K562 (cell line): ENCODE data around the gene APCDD1L. TPM values are rescaled to one million over a fixed set of nuclear protein-coding genes. Genes with fewer than 3 reads are reported as not detected.
A peak's percentile ranks its signal among the peaks of the same experiment; 100 is the strongest.

Source experiments
- ATAC-seq: fragments of 200-7000 bp; cut with Tn5 transposase; 3 replicates; pipeline ENCODE4 v1.9.1; 2020; ENCODE audit warnings: moderate library complexity
- BruUV-seq: library from RNA; stranded (reverse); fragments of 400-500 nt; replicated peaks from 2 replicates; lab custom pipeline; 2021; lab: Mats Ljungman, UMichigan
- CTCF ChIA-PET: fragments of 300-600 bp; formaldehyde crosslinking; extraction: SDS; loops from one replicate; lab custom pipeline; 2021; ENCODE audit warnings: low intra/inter-chr PET ratio; lab: Yijun Ruan, JAX
- POLR2A ChIA-PET: fragments of 300-600, 350-650 bp; sonication (Branson Sonifier 250); formaldehyde crosslinking; extraction: SDS; loops from one replicate; lab custom pipeline; 2021; ENCODE audit warnings: antibody characterized with exemption, inconsistent platforms; lab: Yijun Ruan, JAX
- DNase-seq, 4 experiments: peaks; one replicate each; pipeline versions ENCODE4 v3.0.0 to v3.0.0-alpha.2; 2011 to 2018; ENCODE audit warnings: low spot score in 3 of 4, mixed read lengths in 3 of 4; ENCODE audit errors: extremely low read depth in 1 of 4
- FAIRE-seq: peaks from 2 replicates; lab custom pipeline; 2011; peaks lifted over from hg19 to GRCh38; lab: Jason Lieb, UNC
- H2AFZ ChIP-seq: 2 replicates; pipeline ENCODE4 v1.6.0; 2011; ENCODE audit warnings: low read depth, low read length, control low read depth, inconsistent platforms
- H3K27ac ChIP-seq: fragments of 200-600 bp; 3 replicates; pipeline ENCODE4 v1.8.0; 2011; ENCODE audit warnings: low read depth, mild to moderate bottlenecking, control low read depth, inconsistent platforms, low read length, moderate library complexity, mixed read lengths; ENCODE audit errors: extremely low read depth
- H3K27me3 ChIP-seq, 2 experiments: fragments of 300-600 bp in 1 of 2; 2 replicates in 1 of 2; 3 replicates in 1 of 2; pipeline versions ENCODE4 v1.6.0 to v1.8.0; 2011; ENCODE audit warnings: inconsistent platforms in 2 of 2, low read length in 2 of 2, mild to moderate bottlenecking in 1 of 2, mixed read lengths in 1 of 2, moderate library complexity in 1 of 2; ENCODE audit not compliant: control insufficient read depth in 2 of 2, insufficient read depth in 2 of 2
- H3K36me3 ChIP-seq: fragments of 300-600 bp; 3 replicates; pipeline ENCODE4 v1.8.0; 2011; ENCODE audit warnings: mild to moderate bottlenecking, low read length, inconsistent platforms; ENCODE audit not compliant: control insufficient read depth, insufficient read depth
- H3K4me1 ChIP-seq, 2 experiments: fragments of 200-600 bp in 1 of 2; replicated peaks in 1 of 2; 2 replicates in 1 of 2; 3 replicates in 1 of 2; pipeline versions ENCODE4 v1.5.1 to v1.8.0; 2011; ENCODE audit warnings: inconsistent platforms in 2 of 2, low read length in 2 of 2, mild to moderate bottlenecking in 1 of 2, mixed read lengths in 1 of 2, moderate library complexity in 1 of 2; ENCODE audit not compliant: control insufficient read depth in 2 of 2, insufficient read depth in 2 of 2
- H3K4me2 ChIP-seq: 2 replicates; pipeline ENCODE4 v1.6.1; 2011; ENCODE audit warnings: low read length, control low read depth, inconsistent platforms, mixed read lengths; ENCODE audit not compliant: insufficient read depth
- H3K4me3 ChIP-seq: fragments of 200-600 bp; sonication (generic), shearing (Covaris generic); 2 replicates; pipeline ENCODE4 v1.5.1; 2016; ENCODE audit warnings: control low read depth, inconsistent platforms
- H3K79me2 ChIP-seq: fragments of 200-600 bp; 3 replicates; pipeline ENCODE4 v1.8.0; 2011; ENCODE audit warnings: low read length, inconsistent platforms; ENCODE audit not compliant: control insufficient read depth, insufficient read depth
- H3K9ac ChIP-seq, 2 experiments: 2 replicates each; pipeline versions ENCODE4 v1.6.0 to v1.6.1; 2011; ENCODE audit warnings: low read depth in 2 of 2, low read length in 2 of 2, control low read depth in 1 of 2, inconsistent platforms in 1 of 2, mild to moderate bottlenecking in 1 of 2, mixed read lengths in 1 of 2; ENCODE audit not compliant: insufficient read depth in 1 of 2
- H3K9me1 ChIP-seq: one replicate; pipeline ENCODE4 v1.6.0; 2011; ENCODE audit warnings: inconsistent platforms, mild to moderate bottlenecking, low read length, moderate library complexity; ENCODE audit not compliant: control insufficient read depth, insufficient read depth
- H3K9me3 ChIP-seq: replicated peaks from 2 replicates; pipeline ENCODE4 v1.5.1; 2011; ENCODE audit warnings: low read depth, low read length, inconsistent platforms; ENCODE audit not compliant: control insufficient read depth, insufficient read depth
- H4K20me1 ChIP-seq: replicated peaks from 2 replicates; pipeline ENCODE4 v1.6.1; 2011; ENCODE audit warnings: low read length, inconsistent platforms, mixed read lengths; ENCODE audit not compliant: control insufficient read depth, insufficient read depth
- E2F8 ChIP-seq: fragments of 450-650 bp; IDR thresholded peaks from 2 replicates; pipeline ENCODE4 v1.7.1; 2018; ENCODE audit warnings: mild to moderate bottlenecking, low read depth; ENCODE audit not compliant: partially characterized antibody
- EHMT2 ChIP-seq: fragments of 450-650 bp; IDR thresholded peaks from 2 replicates; pipeline ENCODE4 v1.6.1; 2018; ENCODE audit warnings: antibody characterized with exemption
- GABPB2 ChIP-seq: fragments of 250-450 bp; sonication (Bioruptor Pico); conservative IDR thresholded peaks from 2 replicates; pipeline ENCODE4 v1.5.1; 2021; ENCODE audit warnings: mild to moderate bottlenecking
- NR0B1 ChIP-seq: fragments of 450-650 bp; IDR thresholded peaks from one replicate; pipeline ENCODE4 v1.6.1; 2018; ENCODE audit warnings: mild to moderate bottlenecking, moderate library complexity; ENCODE audit not compliant: partially characterized antibody
- RAD21 ChIP-seq, 2 experiments: fragments of 250-450 bp in 1 of 2; fragments of 450-650 bp in 1 of 2; sonication (Bioruptor Pico) in 1 of 2; formaldehyde crosslinking in 1 of 2; IDR thresholded peaks in 1 of 2; conservative IDR thresholded peaks in 1 of 2; 2 replicates each; pipeline versions ENCODE4 v1.4.0 to v1.8.0; 2020 to 2022; ENCODE audit warnings: mild to moderate bottlenecking in 2 of 2, moderate library complexity in 1 of 2
- RBM14 ChIP-seq: fragments of 200-400 bp; formaldehyde crosslinking; IDR thresholded peaks from 2 replicates; pipeline ENCODE4 v1.6.1; 2018; ENCODE audit warnings: low read depth, mild to moderate bottlenecking, low read length, moderate library complexity, borderline replicate concordance; ENCODE audit not compliant: insufficient read depth
- TGIF2 ChIP-seq: sonication (generic); formaldehyde crosslinking; IDR thresholded peaks from 2 replicates; pipeline ENCODE4 v1.8.1; 2022; ENCODE audit warnings: mild to moderate bottlenecking, missing genetic modification reagents, moderate library complexity
- ZFX ChIP-seq: sonication (generic); formaldehyde crosslinking; IDR thresholded peaks from 2 replicates; pipeline ENCODE4 v1.8.0; 2022; ENCODE audit warnings: mild to moderate bottlenecking, missing genetic modification reagents, moderate library complexity
- WGBS: fragments of 100-300 bp; shearing (Covaris generic); methylation state at CpG from one replicate; pipeline ENCODE4 v1.1.6; 2016; ENCODE audit warnings: low coverage, mixed read lengths; ENCODE audit not compliant: insufficient coverage; ENCODE audit errors: missing lambda C conversion rate; 5-methylcytosine and 5-hydroxymethylcytosine counted together
- in situ Hi-C: fragments of 300-500 bp; cut with MboI; formaldehyde crosslinking; loops from 4 replicates; pipeline ENCODE4 v1.15.0; 2018; ENCODE audit warnings: inconsistent platforms, mixed read lengths
- intact Hi-C: fragments of 100-400 bp; cut with micrococcal nuclease; formaldehyde crosslinking; loops from 2 replicates; pipeline ENCODE4 v1.14.2; 2022
- polyA plus RNA-seq, 8 experiments: library from polyadenylated mRNA; depleted of rRNA in 4 of 8; stranded (reverse) in 5 of 8; unstranded in 3 of 8; fragments of >200 nt; fragmentation: Nextera tagmentation in 2 of 8; fragmentation: Illumina TruSeq in 1 of 8; extraction: Ambion mirVana in 2 of 8; extraction: Trizol in 1 of 8; gene quantifications; 2 replicates each; pipeline versions ENCODE4 v1.2.1 to v1.2.3, GENCODE V29; 2011 to 2014; ENCODE audit warnings: inconsistent platforms in 1 of 8, missing spikeins in 1 of 8
- total RNA-seq, 7 experiments: library from RNA; depleted of rRNA in 6 of 7; stranded (reverse); fragments of >200 nt in 6 of 7; fragmentation: Illumina TruSeq in 2 of 7; extraction: Trizol in 2 of 7; gene quantifications; 2 replicates each; pipeline versions ENCODE4 v1.2.1 to v1.2.3, GENCODE V29; 2011 to 2021; ENCODE audit warnings: low replicate concordance in 1 of 7

Gene APCDD1L
- total and polyA plus RNA-seq, 9 of the 15 experiments (the other 6 are each of a cell fraction or from before 2014, with no cell fraction given): not detected

GRCh38 chr20:58424218-58424969 lies 90.8 kb downstream of the APCDD1L start:
- peaks cover 78% of the 10 kb centered on the region for H3K36me3 ChIP-seq
- no peak overlapping the region for H2AFZ ChIP-seq
- H3K79me2 ChIP-seq: peaks cover 95% of the 10 kb centered on the region
- ATAC-seq: no peak
- ChIA-PET POLR2A (interaction anchor here (0.5 to 0.8 kb wide), 3 partner anchors 23 to 464 kb away, joined by 3 read pairs; partner anchors contain the start of gene VAPB), CTCF (no interaction called here)
- H4K20me1 ChIP-seq: peaks cover 4% of the 10 kb centered on the region
- peak; percentile 19 for FAIRE-seq
- DNase-seq: no peak
- no peaks in the 10 kb centered on the region for H3K9me3 ChIP-seq
- BruUV-seq: no TSS peak
- H3K4me2 ChIP-seq: no peak overlapping the region
- H3K9me1 ChIP-seq: no peaks in the 10 kb centered on the region
- no peak overlapping the region for H3K9ac ChIP-seq
- in situ Hi-C loops (no loop called here), intact Hi-C loops (no loop called here)
- peaks cover 0 to 9% of the 10 kb centered on the region in 2 experiments; a peak in 2 of 5 replicates for H3K4me1 ChIP-seq
- H3K27me3 ChIP-seq: no peaks in the 10 kb centered on the region
- 94% methylated on average over 6 of the region's 6 CpGs for WGBS
- no peak overlapping the region for H3K4me3 ChIP-seq
- H3K27ac ChIP-seq: no peak overlapping the region
- TF ChIP-seq TGIF2 (CRISPR knock-in tag): no peak
- TF ChIP-seq GABPB2 (CRISPR knock-in tag): no peak
- no peak for TF ChIP-seq RAD21 (CRISPR knock-in tag; conservative IDR thresholded peaks at IDR 0.05 in 1 of 2, IDR thresholded peaks at IDR 0.05 in 1 of 2)
- no peak for TF ChIP-seq EHMT2
- TF ChIP-seq ZFX (CRISPR knock-in tag): no peak
- TF ChIP-seq NR0B1: no peak
- TF ChIP-seq E2F8: no peak
- TF ChIP-seq RBM14: no peak
